C4-2B (cell line): ENCODE results near the gene HMGN4.

Experiments used
- ZFX ChIP-seq: fragments of 450-650 bp; IDR thresholded peaks from 2 replicates; pipeline ENCODE4 v1.6.1; 2017
- TF ChIP-seq, protein P1 (sequence below): fragments of 450-650 bp; conservative IDR thresholded peaks from 2 replicates; pipeline ENCODE4 v1.5.1; 2017; ENCODE audit warnings: mild to moderate bottlenecking

DNA sequence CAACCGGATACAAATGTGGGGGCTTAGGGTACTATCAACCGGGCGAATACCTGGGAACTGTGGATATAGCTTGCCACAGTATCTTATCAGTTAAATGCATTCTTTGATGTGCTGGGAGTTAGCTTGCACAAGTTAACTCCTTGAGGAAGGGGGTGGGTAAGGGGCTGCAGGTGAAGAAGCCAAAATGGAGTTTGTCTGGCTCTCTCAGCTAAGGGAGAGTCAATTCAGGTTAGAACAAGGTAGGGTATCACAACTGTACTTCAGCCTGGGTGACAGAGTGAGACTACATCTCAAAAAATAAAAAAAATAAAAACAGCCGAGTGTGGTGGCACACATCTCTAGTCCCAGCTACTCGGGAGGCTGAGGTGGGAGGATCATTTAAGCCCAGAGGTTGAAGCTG lies 46.6 kb upstream of the HMGN4 start:
- TF ChIP-seq, protein P1, sequence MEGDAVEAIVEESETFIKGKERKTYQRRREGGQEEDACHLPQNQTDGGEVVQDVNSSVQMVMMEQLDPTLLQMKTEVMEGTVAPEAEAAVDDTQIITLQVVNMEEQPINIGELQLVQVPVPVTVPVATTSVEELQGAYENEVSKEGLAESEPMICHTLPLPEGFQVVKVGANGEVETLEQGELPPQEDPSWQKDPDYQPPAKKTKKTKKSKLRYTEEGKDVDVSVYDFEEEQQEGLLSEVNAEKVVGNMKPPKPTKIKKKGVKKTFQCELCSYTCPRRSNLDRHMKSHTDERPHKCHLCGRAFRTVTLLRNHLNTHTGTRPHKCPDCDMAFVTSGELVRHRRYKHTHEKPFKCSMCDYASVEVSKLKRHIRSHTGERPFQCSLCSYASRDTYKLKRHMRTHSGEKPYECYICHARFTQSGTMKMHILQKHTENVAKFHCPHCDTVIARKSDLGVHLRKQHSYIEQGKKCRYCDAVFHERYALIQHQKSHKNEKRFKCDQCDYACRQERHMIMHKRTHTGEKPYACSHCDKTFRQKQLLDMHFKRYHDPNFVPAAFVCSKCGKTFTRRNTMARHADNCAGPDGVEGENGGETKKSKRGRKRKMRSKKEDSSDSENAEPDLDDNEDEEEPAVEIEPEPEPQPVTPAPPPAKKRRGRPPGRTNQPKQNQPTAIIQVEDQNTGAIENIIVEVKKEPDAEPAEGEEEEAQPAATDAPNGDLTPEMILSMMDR = no peak
- TF ChIP-seq ZFX = no peak
